ACHN (cell line): ENCODE measurements around the gene C3orf22.
"Not testable (repeated sequence)": the region's sequence is repeated elsewhere in the genome, so short reads cannot be mapped to it uniquely, and the experiment has no call there.

ENCODE experiments used
- DNase-seq: peaks from one replicate; pipeline ENCODE4 v3.0.0-alpha.2; 2015
- in situ Hi-C: cut with HindIII; loops from 2 replicates; pipeline ENCODE4 v1.10.0; 2017; ENCODE audit warnings: low sequenced_read_pairs, low pct_ligation_motif_present, low pct_unique_long_range_greater_than_20kb

The C3orf22 gene

DNA sequence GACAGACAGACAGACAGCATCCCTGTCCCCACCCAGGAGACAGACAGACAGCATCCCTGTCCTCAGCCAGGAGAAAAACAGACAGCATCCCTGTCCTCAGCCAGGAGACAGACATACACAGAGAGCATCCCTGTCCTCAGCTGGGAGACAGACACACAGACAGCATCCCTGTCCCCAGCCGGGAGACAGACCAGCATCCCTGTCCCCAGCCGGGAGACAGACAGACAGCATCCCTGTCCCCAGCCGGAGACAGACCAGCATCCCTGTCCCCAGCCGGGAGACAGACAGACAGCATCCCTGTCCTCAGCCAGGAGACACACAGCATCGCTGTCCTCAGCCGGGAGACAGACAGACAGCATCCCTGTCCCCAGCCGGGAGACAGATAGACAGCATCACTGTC lies 24.0 kb downstream of the C3orf22 start:
- DNase-seq = not testable (repeated sequence)

DNA sequence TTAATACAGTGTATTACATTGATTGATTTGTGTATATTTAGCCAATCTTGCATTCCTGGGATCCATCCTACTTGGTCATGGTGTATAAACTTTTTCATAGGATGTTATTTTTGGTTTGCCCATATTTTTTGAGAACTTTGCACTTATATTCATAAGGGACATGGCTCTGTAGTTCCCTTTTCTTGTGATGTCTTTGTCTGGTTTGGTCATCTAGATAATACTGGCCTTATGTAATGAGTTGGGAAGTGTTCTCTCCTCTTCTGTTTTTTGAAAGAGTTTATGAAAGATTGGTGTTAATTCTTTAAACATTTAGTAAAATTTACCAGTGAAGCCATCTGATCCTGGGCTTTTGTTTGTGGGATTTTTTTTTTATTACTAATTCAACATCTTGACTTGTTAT lies 25.2 kb downstream of the C3orf22 start:
- in situ Hi-C loops = no loop called here
- no peak for DNase-seq

More for the DNA sequence above, 24.0 kb downstream of the C3orf22 start:
- in situ Hi-C loops = not testable (repeated sequence)

DNA sequence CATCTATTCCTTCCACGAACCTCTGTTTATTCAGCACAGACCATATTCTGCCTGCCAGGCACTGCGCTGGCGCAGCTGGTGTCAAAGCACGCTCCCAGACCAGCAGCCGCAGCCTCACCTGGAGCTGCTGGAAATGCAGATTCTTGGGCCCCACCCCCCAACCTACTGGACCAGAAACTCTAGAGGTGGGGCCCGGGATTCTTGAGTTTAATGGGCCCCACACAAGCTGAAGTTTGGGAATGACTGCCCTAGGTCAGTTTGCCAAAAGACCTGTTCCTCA lies 27.7 kb downstream of the C3orf22 start:
- in situ Hi-C loops = no loop called here

DNA sequence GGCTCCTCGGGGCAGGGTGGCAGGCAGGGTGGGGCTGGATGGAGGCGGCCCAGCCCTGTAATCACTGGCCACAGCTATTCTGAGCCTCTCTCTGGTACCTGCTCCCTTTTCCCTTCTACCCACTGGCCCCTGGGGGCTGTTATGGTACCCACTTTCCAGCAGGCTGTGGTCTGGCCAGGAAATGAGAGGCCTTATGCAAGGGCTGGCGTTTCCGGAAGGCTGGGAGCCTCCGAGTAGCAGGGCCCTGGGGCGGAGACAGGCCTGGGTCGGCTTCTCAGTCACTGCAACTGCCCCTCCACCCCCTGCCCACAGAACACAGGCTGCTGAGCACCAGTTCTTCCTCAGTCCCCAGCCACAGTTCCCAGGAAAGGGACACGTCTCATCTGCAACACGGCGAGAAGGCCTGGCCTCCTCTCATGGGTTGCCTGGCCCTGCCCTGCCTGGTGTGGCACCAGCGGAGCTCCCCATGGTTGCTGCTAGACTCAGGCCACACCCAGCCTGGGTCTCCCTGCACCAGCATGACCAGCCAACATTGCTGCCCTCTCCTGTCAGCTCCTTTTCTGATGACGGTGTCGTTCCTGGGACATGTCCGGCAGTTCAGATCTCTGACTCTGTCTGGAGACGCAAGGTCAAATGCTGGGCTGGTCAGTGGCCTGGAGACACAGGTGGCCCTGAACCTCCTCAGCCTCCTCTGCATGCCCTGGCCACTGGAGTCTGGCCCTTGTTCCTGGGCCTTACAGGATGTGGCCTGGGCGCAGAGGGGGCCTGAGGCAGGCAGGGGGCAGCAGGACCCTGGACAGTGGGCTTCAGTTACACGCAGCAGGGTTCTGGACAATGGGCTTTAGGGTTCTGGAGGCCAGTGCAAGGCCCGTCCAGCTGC lies 28.3 kb downstream of the C3orf22 start:
- DNase-seq = no peak
- in situ Hi-C loops = no loop called here

More for the DNA sequence above, 27.7 kb downstream of the C3orf22 start:
- DNase-seq = no peak

DNA sequence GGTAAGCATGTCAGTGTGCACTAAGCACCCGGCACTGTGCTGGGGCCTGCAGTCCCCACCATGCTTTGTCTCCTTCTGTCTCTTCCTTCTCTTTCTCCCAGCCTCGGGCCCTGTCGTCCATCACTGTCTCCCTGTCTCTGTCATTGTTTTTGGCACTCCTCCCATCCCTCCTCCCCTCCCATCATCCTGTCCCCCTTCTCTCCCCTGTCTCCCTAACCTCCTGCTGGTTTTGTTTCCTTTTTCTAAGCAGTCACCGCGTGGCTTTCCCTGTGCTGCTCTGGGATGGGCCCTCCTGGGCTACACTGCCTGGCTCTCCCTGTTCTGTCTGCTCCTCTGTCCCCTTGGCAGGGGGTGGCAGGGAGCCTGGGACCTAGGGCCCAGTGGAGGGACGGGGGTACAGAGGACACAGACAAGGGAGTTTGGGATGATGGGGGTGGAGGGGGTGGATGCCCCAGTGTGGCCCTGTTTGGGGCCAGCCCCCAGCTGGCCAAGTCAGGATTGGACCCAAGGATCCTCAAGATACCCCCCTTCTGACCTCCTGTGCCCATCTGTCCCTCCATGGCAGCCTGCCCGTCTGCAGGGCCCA lies 29.1 kb downstream of the C3orf22 start:
- in situ Hi-C loops = no loop called here
- DNase-seq = no peak

DNA sequence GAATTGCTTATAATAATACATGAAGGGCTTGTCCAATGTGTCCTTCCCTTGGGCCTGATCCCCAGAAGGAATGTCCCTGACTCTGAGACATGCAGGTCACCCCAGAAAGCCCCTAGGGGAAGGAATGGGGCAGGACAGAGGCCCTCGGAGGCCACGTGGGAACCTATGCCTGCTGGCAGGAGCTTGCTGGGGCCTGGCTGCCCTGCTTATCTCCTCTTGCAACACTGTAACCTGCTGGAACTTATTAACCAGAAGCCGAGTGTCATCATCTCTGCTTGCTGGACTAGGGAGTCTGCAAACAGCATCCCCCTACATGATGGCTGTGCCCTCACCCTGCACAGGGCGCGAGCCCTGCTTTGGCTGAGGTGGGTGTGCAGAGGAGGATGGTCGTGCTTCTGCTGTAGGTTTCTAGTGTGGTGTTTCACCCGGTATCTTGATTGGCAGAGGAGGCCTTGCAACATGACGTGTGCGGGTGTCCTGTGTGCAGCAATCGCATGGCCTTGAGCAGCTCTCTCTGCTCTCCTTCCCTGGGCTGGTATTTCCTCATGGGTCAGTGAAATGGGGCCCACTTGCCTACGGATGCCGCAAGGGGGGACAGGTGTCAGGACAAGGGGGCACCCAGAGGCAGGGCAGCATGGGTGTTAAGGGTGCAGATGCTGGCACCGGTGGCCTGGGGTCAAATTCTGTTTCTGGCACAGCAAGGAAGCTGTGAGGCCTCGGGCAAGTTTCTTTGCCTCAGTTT lies 29.8 kb downstream of the C3orf22 start:
- in situ Hi-C loops = no loop called here
- peak; percentile 66 for DNase-seq

DNA sequence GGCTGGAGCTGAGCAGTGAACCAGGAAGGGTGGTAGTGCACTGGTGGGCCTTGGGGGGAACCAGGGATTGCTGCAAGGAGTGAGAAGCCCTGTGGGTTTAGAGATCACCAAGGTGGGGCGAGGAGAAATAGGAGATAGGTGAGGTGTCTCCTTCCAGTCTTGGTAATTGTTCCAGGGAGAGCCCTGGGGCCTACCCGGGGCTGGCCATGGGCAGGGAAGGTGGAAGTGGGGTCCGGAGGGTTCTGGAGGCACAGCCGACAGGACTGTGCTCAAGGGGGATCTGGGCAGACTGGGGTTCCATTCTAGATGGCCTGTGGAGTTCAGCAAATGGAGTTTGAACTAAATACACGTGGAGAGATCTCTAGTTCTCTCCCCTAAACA lies 30.3 kb downstream of the C3orf22 start:
- in situ Hi-C loops = no loop called here

DNA sequence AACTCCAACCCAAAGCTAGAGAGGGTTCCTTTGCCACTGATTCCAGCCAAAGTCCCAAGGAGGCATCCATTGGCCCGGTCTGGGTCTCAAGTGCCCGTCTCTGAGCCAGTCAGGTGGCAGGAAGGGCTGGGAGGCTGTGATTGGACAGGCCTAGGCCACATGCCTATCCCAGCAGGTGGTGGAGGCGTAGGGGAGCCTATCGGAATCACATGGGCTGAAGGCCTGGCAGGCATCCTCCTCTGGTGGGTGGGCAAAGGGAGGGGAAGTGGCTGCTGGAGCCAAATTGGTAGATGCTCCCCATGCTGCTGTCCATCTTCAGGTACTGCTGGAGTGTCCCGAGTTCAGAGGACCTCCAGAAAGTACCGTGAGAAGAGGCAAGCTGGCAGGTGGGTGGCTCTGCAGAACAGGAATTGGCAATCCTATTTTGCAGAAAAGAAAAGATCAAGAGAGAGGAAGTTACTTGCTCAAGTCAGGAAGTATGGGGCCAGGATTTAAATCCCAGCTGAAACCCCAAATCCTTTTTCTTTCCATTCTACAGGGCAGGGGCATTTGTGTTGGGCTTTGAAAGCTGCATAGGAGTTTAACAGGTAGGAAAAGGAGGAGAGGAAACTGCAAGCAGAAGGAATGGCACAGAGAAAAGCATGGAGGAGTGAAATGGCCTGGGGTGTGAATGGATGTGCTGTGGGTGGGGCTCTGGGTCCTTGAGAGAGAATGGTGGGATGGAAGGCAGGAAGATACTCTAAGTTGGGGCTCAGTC lies 31.1 kb downstream of the C3orf22 start:
- no peak for DNase-seq
- in situ Hi-C loops = no loop called here

More for the DNA sequence above, 30.3 kb downstream of the C3orf22 start:
- no peak for DNase-seq

DNA sequence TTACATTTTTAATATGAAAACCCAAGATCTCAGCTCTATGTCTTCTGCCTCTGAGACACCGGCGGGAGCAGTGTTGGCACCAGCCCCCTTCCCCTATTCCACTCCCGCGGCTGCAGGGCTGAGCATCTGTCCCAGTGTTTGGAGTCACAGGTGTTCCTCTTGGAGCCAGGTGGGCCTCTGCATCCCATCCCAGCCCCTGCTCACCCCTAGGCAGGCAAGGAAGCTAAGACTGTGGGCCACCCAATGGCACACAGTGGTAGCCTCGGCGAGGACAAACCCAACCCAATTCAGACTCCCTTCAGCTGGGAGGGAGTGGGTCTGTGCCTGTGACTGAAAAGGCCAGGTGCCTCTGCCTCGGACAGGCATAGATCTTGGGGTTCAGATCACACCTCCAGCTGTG lies 31.7 kb downstream of the C3orf22 start:
- no peak for DNase-seq
- in situ Hi-C loops = no loop called here

DNA sequence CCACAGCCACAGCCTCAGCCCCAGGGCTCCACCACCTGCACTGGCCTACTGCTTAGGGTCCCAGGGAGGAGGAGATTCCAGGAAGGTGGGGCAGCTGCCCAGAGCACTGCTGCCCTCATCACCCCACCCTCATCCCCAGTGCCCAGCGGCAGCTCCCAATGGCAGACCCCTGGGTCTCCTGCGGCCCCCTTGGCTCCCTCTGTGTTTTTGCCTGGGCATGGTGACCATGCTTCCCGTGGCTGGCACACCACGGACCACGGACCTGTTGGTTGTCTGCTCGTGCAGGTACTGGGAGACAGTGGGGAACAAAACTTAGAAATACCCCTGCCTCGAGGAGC lies 32.1 kb downstream of the C3orf22 start:
- DNase-seq = no peak

DNA sequence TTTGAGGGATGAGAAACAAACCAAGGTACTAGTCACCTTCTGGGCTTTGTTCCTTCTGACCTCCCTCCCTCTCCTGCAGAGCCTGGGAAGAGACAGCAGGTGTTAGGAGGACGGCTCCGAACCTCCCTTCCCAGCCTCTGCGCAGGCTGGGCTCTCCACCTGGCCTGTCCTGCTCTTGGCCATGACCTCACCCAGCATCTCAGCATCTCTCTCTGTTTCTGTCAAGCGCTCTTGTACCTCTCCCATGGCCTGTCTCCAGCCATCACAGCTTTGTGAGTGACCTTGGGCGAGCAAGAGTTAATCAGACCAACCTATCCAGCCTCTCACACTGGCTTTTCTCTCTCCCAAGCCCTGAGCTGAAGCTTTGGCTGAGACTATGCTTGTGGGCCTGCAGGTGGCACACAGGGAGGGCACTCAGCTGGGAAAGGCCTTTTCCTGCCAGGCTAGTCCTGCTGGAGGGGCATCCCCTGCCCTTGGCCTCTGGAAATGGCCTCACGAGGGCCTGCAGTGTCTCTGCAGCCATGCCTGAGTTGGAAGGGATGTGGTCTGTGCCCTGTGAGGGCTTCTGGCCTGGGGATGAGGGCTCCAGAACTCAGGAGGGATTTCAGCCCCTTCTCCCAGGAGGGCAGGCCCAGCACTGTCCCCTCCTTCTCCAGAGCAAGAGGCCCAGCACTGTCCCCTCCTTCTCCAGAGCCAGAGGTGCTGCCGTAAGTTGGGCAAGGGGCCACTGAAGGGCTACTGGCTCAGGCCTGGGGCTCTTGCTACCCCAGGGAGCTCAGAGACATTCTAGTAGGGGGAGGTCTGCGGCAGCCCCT lies 32.7 kb downstream of the C3orf22 start:
- no peak for DNase-seq
- in situ Hi-C loops = no loop called here

More for the DNA sequence above, 32.1 kb downstream of the C3orf22 start:
- in situ Hi-C loops = no loop called here

DNA sequence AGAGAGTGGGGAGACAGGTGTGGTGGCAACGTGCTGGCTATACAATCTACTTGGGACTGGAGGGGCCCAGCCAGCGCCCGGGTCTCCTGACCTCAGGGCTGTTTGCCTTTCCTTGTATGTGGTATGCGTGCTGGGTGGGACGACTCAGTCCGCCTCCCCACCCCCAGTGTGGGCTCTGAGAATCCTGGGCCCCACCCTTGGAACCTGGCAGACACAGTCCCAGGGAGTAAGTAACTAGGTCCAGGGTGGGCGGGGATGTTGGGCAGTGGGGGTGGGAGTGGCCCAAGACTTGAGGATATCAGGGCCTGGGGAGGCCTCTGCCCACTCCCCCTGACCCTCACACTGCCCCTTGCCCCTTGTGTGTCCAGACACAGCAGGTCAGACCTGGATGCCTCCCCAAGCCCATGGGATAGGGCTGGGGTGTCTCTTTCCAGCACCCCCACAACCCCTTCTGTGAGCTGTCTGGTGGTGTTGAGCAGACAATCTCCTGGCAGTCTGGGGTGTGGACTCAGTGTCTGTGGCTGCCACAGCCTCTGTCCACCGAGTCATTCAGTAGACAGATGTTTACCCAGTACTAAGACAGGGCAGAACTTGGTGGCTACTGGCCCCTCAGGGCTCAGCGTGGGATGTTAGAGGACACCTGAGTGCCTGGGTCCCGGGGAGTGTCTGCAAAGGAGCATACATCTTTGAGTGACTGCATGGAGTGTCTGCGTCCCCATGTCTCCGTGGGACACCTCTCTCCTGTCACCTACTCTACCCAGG lies 33.5 kb downstream of the C3orf22 start:
- DNase-seq = no peak
- in situ Hi-C loops = no loop called here

DNA sequence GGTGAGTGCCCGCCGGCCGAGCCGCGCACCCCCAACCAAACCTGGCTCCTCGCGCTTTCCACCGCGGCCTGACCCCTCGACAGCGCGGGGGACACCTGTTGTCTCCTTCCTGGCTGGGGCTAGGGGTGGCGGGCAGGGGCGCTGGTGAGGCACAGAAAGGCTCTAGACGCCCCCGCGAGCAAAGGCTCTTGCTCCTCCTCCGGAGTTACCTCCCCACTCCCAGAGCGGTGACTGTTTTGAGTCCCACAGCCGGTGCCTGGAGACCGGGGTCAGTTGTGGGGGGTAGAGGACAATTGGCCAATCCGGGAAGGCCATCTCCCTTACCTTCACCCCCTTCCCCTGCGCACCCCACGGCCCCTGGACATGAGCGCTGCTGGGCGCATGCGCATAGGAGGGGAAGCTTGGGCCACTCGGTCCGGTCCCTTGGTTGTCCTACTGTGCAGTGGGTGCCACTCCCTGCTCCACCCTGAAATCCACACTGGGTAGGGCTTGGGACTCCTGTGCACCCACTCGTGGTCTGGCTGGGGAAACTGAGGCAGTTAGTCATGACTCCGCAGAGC lies 34.2 kb downstream of the C3orf22 start:
- peak; percentile 62 for DNase-seq
- in situ Hi-C loops = no loop called here

DNA sequence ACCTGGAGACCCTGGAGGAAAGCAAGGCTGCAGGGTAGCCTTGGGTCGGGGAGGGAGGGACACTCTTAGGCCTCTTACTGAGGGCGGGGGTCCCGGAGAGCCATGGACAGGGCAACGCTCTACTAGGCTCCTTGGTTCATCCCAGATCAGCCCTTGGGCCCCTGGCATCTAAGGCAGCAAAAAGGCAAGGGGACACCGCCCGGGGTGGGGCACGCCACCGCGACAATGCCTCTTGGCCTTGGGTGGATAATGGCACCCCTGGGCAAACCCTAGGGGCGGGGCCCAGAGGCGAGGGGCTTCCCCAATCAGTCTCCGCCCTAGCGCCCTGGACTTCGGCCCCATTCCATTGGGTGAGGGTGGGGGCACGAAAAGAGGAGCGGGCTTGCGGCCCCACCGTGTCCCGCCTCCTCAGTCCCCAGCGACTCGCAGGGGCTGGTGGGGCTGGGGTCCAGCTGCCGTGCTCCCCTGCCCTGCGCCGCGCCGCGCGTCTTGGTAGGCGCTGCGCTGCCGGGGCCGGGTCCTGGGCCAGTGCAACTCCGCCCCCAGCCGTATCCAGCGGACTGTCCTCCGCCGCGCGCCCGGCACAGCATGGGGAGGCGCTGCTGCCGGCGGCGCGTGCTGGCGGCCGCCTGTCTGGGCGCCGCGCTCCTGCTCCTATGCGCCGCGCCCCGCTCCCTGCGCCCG lies 34.8 kb downstream of the C3orf22 start, which contains the start of gene CHST13:
TSS of gene CHST13 (plus strand) at position 411 of the 684 bp plus-strand sequence. CDS start at position 589, 178 bp downstream.
- DNase-seq = peak; percentile 67
- in situ Hi-C loops = no loop called here

DNA sequence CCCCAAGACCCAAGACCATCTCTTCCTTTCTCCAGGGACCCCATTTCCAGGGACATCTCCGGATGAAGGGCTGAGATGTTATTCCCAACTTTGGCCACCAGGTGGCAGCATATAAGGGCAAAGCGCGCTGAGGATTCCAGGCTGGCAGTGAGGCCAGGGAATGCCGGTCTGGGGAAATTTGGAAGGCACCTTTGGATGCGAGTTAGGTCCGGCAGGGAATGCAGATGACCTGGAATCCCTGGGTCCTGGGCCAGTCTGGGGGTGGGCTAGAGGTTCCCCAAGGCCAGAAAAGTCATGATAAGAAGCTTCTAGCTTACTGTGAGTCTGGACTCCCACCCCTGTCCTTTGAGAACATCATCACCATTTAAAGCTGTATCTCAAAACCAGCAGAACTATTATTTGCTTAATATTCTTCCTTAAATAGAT lies 36.4 kb downstream of the C3orf22 start:
- in situ Hi-C loops = no loop called here
- peak; percentile 54 for DNase-seq

DNA sequence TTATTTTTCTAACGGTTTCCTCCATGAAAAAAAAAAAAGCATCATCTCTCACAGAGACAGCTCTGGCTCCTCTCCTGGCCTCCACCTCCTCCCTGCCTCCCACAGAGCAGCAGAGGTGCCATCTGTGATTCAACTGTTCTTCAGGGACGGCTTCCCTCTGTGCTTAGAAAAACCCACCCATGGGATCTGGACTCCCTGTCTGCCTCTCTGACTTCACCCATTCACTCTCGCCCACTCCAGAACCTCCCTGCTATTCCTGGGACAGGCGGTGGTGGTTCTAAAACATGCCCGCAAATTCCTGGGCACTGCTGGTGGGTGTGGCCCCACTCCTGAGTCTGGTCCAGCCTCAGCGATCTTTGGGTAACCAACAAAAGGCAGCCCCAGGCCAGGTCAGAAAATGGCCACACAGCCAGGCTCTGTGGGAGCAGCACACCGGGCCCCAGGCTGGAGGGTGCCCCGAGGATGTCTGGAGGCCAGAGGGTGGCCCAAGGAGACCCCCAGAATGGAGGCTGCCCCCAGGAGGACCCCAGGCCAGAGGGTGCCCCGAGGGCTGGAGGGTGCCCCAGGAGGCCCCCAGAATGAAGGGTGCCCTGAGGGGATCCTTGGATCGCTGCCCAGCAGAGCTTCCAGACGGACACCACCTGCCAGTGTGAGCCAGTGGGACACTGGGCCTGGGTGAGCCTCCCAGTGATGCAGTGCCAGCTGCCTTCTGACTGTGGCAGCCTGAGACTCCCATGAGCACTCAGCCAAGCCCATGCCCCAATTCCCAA lies 37.4 kb downstream of the C3orf22 start:
- in situ Hi-C loops = no loop called here

More for the DNA sequence above, 37.4 kb downstream of the C3orf22 start:
- no peak for DNase-seq
